ENCODE results near the gene SKAP2.
"Not testable (repeated sequence)": the region's sequence is repeated elsewhere in the genome, so short reads cannot be mapped to it uniquely, and the experiment has no call there.

The SKAP2 gene

DNA sequence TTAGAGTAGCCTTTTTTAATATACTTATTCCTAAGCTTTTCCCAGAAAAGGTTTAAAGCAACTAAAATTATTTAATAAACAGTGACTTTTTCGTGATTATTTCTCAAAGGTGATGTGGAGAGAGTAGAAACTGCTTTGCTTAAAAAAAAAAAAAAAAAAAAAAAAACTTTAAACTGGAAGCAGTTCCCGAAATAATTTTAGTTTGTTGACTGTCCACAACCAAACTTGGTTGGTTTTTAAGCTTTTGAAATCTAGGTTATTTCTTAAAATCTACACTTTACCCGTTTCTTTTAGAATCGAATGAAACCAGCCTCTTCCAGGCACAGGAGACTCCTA lies 7.3 kb downstream of the SKAP2 start:
- no peak for DNase-seq (ENCODE audit: low read depth)

- no peak for DNase-seq (ENCODE audit: low read depth)
Measured at GRCh38 chr7:26856176-26856985, 8.0 kb downstream of the SKAP2 start.

GRCh38 chr7:26854876-26855855 lies 9.2 kb downstream of the SKAP2 start:
- no peak for DNase-seq (ENCODE audit: low read depth)

- DNase-seq (ENCODE audit: low read depth) = peak; percentile 38
Measured at GRCh38 chr7:26853788-26854393, 10.5 kb downstream of the SKAP2 start.

GRCh38 chr7:26850193-26850651 lies 14.2 kb downstream of the SKAP2 start:
- no peak for DNase-seq (ENCODE audit: low read depth)

DNA sequence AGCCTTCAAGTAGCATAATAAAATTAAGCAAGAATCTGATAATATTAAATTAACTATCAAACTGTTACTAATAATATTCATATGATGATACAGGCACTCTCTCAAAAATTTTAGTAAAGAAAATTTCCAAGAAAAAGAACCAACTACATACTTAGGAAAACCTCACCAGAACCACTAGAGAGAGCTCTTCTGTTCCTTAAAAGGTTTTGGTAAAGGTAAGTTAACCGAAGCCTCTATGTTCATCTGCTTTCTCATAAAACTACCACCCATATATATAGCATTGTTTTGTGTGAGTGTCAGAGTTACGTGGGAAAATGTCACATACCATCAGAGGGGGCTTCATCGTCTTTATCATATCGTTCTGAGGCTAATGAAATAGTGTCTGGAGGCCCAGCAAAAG lies 20.7 kb downstream of the SKAP2 start:
- DNase-seq (ENCODE audit: low read depth) = no peak

- DNase-seq (ENCODE audit: low read depth) = no peak
Measured at GRCh38 chr7:26842897-26843296, 21.5 kb downstream of the SKAP2 start.

GRCh38 chr7:26841003-26841739 lies 23.2 kb downstream of the SKAP2 start:
- no peak for DNase-seq (ENCODE audit: low read depth)

DNA sequence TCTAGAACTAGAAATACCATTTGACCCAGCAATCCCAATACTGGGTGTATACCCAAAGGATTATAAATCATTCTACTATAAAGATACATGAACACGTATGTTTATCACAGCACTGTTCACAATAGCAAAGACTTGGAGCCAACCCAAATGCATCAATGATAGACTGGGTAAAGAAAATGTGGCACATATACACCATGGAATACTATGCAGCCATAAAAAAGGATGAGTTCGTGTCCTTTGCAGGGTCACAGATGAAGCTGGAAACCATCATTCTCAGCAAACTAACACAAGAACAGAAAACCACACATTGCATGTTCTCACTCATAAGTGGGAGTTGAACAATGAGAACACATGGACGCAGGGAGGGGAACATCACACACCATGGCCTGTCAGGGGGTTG lies 27.6 kb downstream of the SKAP2 start:
- not testable (repeated sequence) for DNase-seq (ENCODE audit: low read depth)

GRCh38 chr7:26815426-26815825 lies 49.0 kb downstream of the SKAP2 start:
- no peak for DNase-seq (ENCODE audit: low read depth)

- DNase-seq (ENCODE audit: low read depth) = peak; percentile 13
Measured at GRCh38 chr7:26813432-26813831, 51.0 kb downstream of the SKAP2 start.

GRCh38 chr7:26794541-26794940 lies 69.8 kb downstream of the SKAP2 start:
- DNase-seq (ENCODE audit: low read depth) = no peak

DNA sequence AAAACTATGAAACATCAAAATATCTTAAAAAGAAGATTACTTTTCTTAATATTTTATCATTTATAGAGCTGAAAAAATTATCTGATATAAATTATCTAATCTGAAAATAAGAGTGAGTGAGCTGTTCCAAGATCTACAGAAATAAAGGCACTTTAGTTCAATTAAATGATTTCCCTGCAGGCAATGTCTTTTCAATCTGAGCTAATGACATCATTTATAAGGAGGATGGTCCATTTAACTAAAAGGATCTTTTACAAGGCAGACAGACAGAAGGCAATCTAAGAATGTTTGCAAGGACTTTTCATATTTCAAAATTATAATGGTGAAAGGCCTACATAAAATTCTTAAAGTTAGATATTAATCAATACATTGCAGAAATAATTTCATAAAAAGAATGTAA lies 71.8 kb downstream of the SKAP2 start:
- no peak for DNase-seq (ENCODE audit: low read depth)

- no peak for DNase-seq (ENCODE audit: low read depth)
Measured at GRCh38 chr7:26792006-26792405, 72.4 kb downstream of the SKAP2 start.

- no peak for DNase-seq (ENCODE audit: low read depth)
Measured at GRCh38 chr7:26789481-26790184, 74.8 kb downstream of the SKAP2 start.

- no peak for DNase-seq (ENCODE audit: low read depth)
Measured at GRCh38 chr7:26787701-26788100, 76.7 kb downstream of the SKAP2 start.

DNA sequence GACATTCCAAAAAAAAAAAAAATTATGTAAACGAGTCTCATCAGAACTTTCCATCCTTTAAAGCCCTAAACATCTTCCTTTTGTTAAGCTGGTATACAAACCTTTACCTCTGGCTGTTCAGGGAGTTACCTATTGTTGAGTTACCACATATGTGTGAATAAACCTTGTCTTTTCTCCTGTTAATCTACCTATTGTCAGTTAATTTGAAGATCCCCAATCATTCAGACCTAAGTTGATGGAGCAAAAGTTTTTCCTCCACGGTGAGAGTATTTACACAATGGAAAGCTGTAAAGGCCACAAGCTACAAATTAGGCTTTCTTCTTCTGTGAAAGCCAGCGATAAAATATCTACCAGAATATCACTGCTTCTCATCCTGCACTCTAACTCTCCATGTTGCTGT lies 80.3 kb downstream of the SKAP2 start:
- no peak for DNase-seq (ENCODE audit: low read depth)

DNA sequence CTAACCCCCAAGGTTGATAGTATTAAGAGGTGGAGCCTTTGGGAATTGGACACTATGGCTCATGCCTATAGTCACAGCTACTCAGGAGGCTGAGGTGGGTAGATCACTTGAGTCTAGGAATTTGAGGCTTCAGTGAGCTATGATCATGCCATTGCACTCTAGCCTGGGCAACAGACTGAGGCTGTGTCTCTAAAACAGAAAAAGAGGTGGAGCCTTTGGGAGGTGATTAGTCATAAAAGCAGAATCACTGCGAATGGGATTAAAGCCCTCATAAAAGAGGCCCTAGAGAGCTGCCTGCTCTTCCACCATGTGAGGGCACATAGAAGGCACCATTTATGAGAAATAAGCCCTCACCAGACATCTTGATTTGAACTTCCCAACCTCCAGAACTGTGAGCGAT lies 81.9 kb downstream of the SKAP2 start:
- no peak for DNase-seq (ENCODE audit: low read depth)

- no peak for DNase-seq (ENCODE audit: low read depth)
Measured at GRCh38 chr7:26779978-26780595, 84.3 kb downstream of the SKAP2 start.

GRCh38 chr7:26777385-26777784 lies 87.0 kb downstream of the SKAP2 start:
- DNase-seq (ENCODE audit: low read depth) = no peak

GRCh38 chr7:26760501-26760900 lies 103.9 kb downstream of the SKAP2 start:
- DNase-seq (ENCODE audit: low read depth) = no peak
